Tibial nerve (tissue), 4 donors: ENCODE data around the gene FAM221B. TPM values are rescaled to one million over a fixed set of nuclear protein-coding genes. Genes with fewer than 3 reads are reported as not detected.

ENCODE experiments used
- DNase-seq, 2 donors: peaks; one replicate each; pipeline ENCODE4 v3.0.0-alpha.2; 2019; ENCODE audit warnings: low spot score in 2 of 2
- H3K27ac ChIP-seq, 4 donors: fragments of 200-600 bp; sonication (generic) in 3 of 4; one replicate each; pipeline ENCODE4 v1.5.1; 2017 to 2019; ENCODE audit warnings: mild to moderate bottlenecking in 1 of 4
- H3K27me3 ChIP-seq, 2 donors: fragments of 200-600 bp; sonication (generic) in 1 of 2; one replicate each; pipeline versions ENCODE4 v1.5.1 to v1.6.0; 2017 to 2019
- H3K36me3 ChIP-seq, 3 donors: fragments of 200-600 bp; sonication (generic); one replicate each; pipeline ENCODE4 v1.5.1; 2018 to 2019
- H3K4me1 ChIP-seq, 4 donors: fragments of 200-600 bp; sonication (generic) in 3 of 4; one replicate each; pipeline ENCODE4 v1.5.1; 2017 to 2019
- H3K4me3 ChIP-seq, 4 donors: fragments of 200-600 bp; sonication (generic) in 3 of 4; one replicate each; pipeline ENCODE4 v1.5.1; 2017 to 2019; ENCODE audit warnings: mild to moderate bottlenecking in 1 of 4, moderate library complexity in 1 of 4
- H3K9me3 ChIP-seq, 4 donors: fragments of 200-600 bp; sonication (generic) in 3 of 4; one replicate each; pipeline ENCODE4 v1.5.1; 2017 to 2019
- EP300 ChIP-seq, 2 donors: sonication (generic); formaldehyde crosslinking; IDR thresholded peaks; one replicate each; pipeline ENCODE4 v1.6.1; 2017; ENCODE audit warnings: antibody characterized with exemption in 2 of 2, mild to moderate bottlenecking in 1 of 2
- POLR2A ChIP-seq, 2 donors: fragments of 450-650 bp; IDR thresholded peaks; one replicate each; pipeline ENCODE4 v1.6.1; 2017; ENCODE audit warnings: antibody characterized with exemption in 2 of 2, mild to moderate bottlenecking in 2 of 2, moderate library complexity in 2 of 2
- WGBS, 2 donors: methylation state at CpG; one replicate each; pipeline ENCODE4 v1.1.5; 2018; 5-methylcytosine and 5-hydroxymethylcytosine counted together
- total RNA-seq, 4 donors: library from RNA; depleted of rRNA; stranded (reverse); fragments of >200 nt; gene quantifications; one replicate each; pipeline ENCODE4 v1.1.0, GENCODE V29; 2016
- TF ChIP-seq, protein P1 (sequence below), 5 experiments: fragments of 200-600 bp in 3 of 5; fragments of 450-650 bp in 2 of 5; sonication (generic) in 3 of 5; IDR thresholded peaks; one replicate each; pipeline ENCODE4 v1.5.1; 2016 to 2019; ENCODE audit warnings: antibody characterized with exemption in 5 of 5, mild to moderate bottlenecking in 3 of 5, moderate library complexity in 2 of 5

The FAM221B gene
- total RNA-seq, 4 donors from 2014 or later, result not detected

DNA sequence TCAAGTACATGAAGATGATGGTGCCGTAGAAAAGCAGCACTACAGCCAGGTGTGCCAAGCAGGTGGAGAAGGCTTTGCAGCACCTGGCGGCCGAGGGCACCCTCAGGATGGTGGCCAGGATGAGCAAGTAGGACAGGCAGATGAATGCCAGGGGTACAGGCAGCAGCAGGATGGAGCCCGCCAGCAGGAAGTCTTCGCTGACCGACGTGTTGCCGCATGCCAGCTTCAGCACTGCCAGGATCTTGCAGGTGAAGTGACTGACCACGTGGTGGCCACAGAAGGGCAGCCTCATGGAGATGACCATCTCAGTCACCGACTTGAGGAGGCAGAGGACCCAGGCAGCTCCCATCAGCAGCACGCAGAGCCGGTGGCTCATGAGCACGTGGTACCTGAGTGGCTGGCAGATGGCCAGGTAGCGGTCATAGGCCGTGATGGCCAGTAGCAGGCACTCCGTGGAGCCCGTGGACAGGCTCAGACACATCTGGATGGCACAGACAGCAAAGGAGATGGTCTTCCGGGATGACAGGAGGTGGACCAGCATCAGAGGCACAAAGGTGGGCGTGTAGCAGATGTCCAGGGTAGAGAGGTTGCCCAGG, 41.2 kb upstream of the FAM221B start:
- Histone ChIP-seq H3K27me3 (no peaks in the 10 kb centered on the region), H3K4me1 (no peaks in the 10 kb centered on the region), H3K27ac (no peak overlapping the region), H3K4me3 (no peak overlapping the region), H3K36me3 (no peaks in the 10 kb centered on the region), H3K9me3 (no peaks in the 10 kb centered on the region)
- WGBS, 2 donors, result 82 to 90% methylated on average over 18 to 19 of the region's 19 CpGs
- TF ChIP-seq, protein P1, sequence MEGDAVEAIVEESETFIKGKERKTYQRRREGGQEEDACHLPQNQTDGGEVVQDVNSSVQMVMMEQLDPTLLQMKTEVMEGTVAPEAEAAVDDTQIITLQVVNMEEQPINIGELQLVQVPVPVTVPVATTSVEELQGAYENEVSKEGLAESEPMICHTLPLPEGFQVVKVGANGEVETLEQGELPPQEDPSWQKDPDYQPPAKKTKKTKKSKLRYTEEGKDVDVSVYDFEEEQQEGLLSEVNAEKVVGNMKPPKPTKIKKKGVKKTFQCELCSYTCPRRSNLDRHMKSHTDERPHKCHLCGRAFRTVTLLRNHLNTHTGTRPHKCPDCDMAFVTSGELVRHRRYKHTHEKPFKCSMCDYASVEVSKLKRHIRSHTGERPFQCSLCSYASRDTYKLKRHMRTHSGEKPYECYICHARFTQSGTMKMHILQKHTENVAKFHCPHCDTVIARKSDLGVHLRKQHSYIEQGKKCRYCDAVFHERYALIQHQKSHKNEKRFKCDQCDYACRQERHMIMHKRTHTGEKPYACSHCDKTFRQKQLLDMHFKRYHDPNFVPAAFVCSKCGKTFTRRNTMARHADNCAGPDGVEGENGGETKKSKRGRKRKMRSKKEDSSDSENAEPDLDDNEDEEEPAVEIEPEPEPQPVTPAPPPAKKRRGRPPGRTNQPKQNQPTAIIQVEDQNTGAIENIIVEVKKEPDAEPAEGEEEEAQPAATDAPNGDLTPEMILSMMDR (IDR thresholded peaks at IDR 0.05), result no peak
- no peak for DNase-seq

DNA sequence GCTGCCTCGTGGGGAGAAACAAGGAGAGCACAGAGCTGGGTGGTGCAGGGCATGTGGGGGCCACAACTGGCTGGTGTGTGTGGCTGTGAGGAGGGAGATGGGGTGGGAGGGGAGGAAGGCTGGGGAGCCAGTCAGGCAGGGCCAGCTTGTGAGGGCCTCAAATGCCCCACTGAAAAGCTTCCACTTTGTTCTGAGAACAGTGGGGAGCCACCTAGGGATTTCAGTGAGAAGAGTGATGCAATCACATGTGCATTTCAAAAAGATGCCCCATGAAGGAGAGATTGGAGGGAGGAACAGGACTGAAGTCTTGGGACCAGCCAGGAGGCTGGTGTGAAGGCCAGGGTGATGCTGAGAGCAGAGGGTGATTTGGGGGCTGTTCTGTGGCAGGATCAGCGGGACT, 40.4 kb upstream of the FAM221B start:
- WGBS, 2 donors, result 65 to 74% methylated on average over 2 of the region's 2 CpGs
- no peak overlapping the region for H3K27ac ChIP-seq
- no peaks in the 10 kb centered on the region for H3K4me1 ChIP-seq
- DNase-seq, result no peak
- no peak overlapping the region for H3K4me3 ChIP-seq
- H3K27me3 ChIP-seq, result no peaks in the 10 kb centered on the region
- H3K9me3 ChIP-seq, result no peaks in the 10 kb centered on the region
- TF ChIP-seq POLR2A (IDR thresholded peaks at IDR 0.05), result no peak
- TF ChIP-seq, protein P1 (IDR thresholded peaks at IDR 0.05), result no peak
- TF ChIP-seq EP300 (IDR thresholded peaks at IDR 0.05), result no peak
- H3K36me3 ChIP-seq, result no peaks in the 10 kb centered on the region

DNA sequence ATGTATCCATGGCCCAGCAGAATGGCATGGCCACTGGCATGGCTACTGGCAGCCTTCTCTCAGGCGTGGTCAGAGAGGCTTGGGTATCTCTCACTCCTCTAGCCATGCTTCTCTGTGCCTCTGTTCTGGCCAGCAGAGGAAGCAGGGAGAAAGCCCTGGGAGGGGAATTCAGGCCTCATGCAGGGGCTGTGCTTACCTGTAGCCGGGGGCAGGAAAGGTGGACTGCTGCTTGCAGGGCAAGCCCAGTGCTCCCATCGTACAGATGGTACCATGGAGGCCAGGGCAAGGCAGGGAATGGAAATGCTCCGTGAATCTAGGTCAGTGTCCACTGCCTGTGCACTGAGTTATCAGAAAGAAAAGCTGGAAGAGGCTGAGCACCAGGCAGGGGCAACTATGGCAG, 39.0 kb upstream of the FAM221B start:
- no peaks in the 10 kb centered on the region for H3K4me1 ChIP-seq
- 96 to 97% methylated on average over 4 of the region's 4 CpGs for WGBS, 2 donors
- no peak overlapping the region for H3K4me3 ChIP-seq
- H3K27ac ChIP-seq, result no peak overlapping the region
- DNase-seq, result no peak
- TF ChIP-seq, protein P1 (IDR thresholded peaks at IDR 0.05), result no peak
- no peak for TF ChIP-seq POLR2A (IDR thresholded peaks at IDR 0.05)
- TF ChIP-seq EP300 (IDR thresholded peaks at IDR 0.05), result no peak
- H3K27me3 ChIP-seq, result no peaks in the 10 kb centered on the region
- no peaks in the 10 kb centered on the region for H3K36me3 ChIP-seq
- H3K9me3 ChIP-seq, result no peaks in the 10 kb centered on the region

DNA sequence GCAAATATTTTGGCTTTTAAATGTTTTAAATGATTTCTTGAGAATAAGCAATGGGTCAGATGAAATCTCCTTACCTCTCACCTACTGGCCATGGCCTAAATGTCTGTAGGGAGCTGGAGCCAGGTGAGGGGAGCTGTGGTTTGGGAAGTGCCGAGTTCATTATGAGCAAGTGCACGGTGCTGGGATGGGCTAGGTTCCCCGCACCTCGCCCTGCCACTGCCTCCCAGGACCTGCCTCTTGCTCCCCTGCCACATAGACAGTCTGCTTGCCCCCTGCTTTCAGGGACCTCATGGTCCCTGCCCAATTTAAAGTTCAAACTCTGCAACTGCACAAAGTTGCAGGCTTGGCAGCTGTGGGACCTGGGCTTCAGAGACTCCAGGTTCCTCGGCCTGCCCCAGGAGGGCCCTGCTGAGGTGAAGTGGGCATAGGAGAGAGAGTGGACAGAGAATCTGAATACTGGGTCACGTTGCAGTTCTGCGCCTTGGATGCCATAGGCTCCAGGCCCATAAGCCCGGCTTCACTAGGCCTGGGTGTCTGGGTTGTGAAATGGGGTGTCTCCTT, 36.2 kb upstream of the FAM221B start:
- Histone ChIP-seq H3K27me3 (no peaks in the 10 kb centered on the region), H3K4me3 (no peak overlapping the region), H3K4me1 (peaks cover 0 to 6% (median 0%) of the 10 kb centered on the region in 4 donors), H3K9me3 (no peaks in the 10 kb centered on the region), H3K36me3 (no peaks in the 10 kb centered on the region), H3K27ac (no peak overlapping the region)
- DNase-seq, result no peak
- TF ChIP-seq POLR2A (IDR thresholded peaks at IDR 0.05) (no peak), EP300 (IDR thresholded peaks at IDR 0.05) (no peak)
- TF ChIP-seq, protein P1 (IDR thresholded peaks at IDR 0.05), result no peak
- 78 to 84% methylated on average over 8 of the region's 8 CpGs for WGBS, 2 donors

DNA sequence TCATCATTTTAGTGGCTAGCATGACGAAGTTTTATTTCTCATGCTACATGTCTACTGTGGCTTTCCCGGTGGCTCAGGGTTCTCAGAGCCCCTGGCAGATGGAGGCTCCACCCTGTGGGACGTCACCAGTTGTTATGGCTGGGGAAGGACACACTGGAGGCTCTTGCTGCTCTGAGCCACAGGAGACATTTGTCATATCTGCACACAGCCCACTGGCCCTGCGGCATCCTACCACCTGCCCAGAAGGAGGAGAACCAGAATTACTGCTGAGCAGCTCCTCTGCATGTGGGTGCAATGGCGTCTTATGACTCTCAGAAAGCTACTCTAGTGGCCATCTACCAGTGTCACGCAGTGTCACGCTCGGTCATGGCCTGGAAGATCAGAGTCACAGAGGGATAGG, 35.1 kb upstream of the FAM221B start:
- no peak for DNase-seq
- H3K4me3 ChIP-seq, result no peak overlapping the region
- 71% methylated on average over 8 of the region's 8 CpGs for WGBS, 2 donors
- H3K27me3 ChIP-seq, result no peaks in the 10 kb centered on the region
- H3K27ac ChIP-seq, result no peak overlapping the region
- peaks cover 0 to 14% (median 0%) of the 10 kb centered on the region in 4 donors for H3K4me1 ChIP-seq
- no peaks in the 10 kb centered on the region for H3K9me3 ChIP-seq
- no peaks in the 10 kb centered on the region for H3K36me3 ChIP-seq
- TF ChIP-seq POLR2A (IDR thresholded peaks at IDR 0.05) (no peak), EP300 (IDR thresholded peaks at IDR 0.05) (no peak)
- TF ChIP-seq, protein P1 (IDR thresholded peaks at IDR 0.05), result no peak
